K562 (cell line): ENCODE measurements around the gene HES5. TPM values are rescaled to one million over a fixed set of nuclear protein-coding genes. Genes with fewer than 3 reads are reported as not detected.

ENCODE experiments used
- ATF3 ChIP-seq, 2 experiments: fragments of 450-650 bp in 1 of 2; sonication (generic) in 1 of 2; formaldehyde crosslinking in 1 of 2; IDR thresholded peaks in 1 of 2; conservative IDR thresholded peaks in 1 of 2; 2 replicates each; pipeline versions ENCODE4 v1.6.1 to v1.8.1; 2016 to 2023; ENCODE audit warnings: mild to moderate bottlenecking in 2 of 2, moderate library complexity in 2 of 2, inconsistent platforms in 1 of 2, missing genetic modification reagents in 1 of 2
- CBFB ChIP-seq: sonication (generic); formaldehyde crosslinking; IDR thresholded peaks from 2 replicates; pipeline ENCODE4 v1.4.0; 2020; ENCODE audit warnings: mild to moderate bottlenecking, missing genetic modification reagents
- E2F3 ChIP-seq: fragments of 250-450 bp; sonication (Bioruptor Pico); IDR thresholded peaks from 2 replicates; pipeline ENCODE4 v1.4.0; 2020; ENCODE audit warnings: mild to moderate bottlenecking
- ELF2 ChIP-seq: fragments of 250-450 bp; sonication (Bioruptor Pico); IDR thresholded peaks from 2 replicates; pipeline ENCODE4 v1.5.0; 2021; ENCODE audit warnings: mild to moderate bottlenecking
- ETS2 ChIP-seq: IDR thresholded peaks from 2 replicates; pipeline ENCODE4 v1.6.1; 2016; ENCODE audit warnings: borderline replicate concordance, missing genetic modification characterization, mild to moderate bottlenecking, moderate library complexity, missing compliant biosample characterization; ENCODE audit not compliant: poor library complexity, severe bottlenecking
- HNRNPUL1 ChIP-seq: fragments of 200-400 bp; formaldehyde crosslinking; IDR thresholded peaks from 2 replicates; pipeline ENCODE4 v1.6.1; 2017; ENCODE audit warnings: low read length
- MYC ChIP-seq, 2 experiments: fragments of 250-450 bp in 1 of 2; sonication (Bioruptor Pico) in 1 of 2; IDR thresholded peaks; 2 replicates each; pipeline versions ENCODE4 v1.5.1 to v1.6.1; 2012 to 2021; ENCODE audit warnings: low read depth in 2 of 2, borderline replicate concordance in 1 of 2, improper control_type of control experiment in 1 of 2, low read length in 1 of 2, mild to moderate bottlenecking in 1 of 2, moderate library complexity in 1 of 2
- NR4A1 ChIP-seq, 2 experiments: fragments of 250-450 bp in 1 of 2; fragments of 450-650 bp in 1 of 2; sonication (Bioruptor Pico) in 1 of 2; IDR thresholded peaks; 2 replicates each; pipeline versions ENCODE4 v1.4.0 to v1.6.1; 2016 to 2020; ENCODE audit warnings: mild to moderate bottlenecking in 2 of 2, missing compliant biosample characterization in 1 of 2, missing genetic modification characterization in 1 of 2, moderate library complexity in 1 of 2
- PHF8 ChIP-seq: fragments of 200-600 bp; sonication (generic); IDR thresholded peaks from 2 replicates; pipeline ENCODE4 v1.6.1; 2012; ENCODE audit warnings: mixed run types, mild to moderate bottlenecking, inconsistent platforms, low read length, moderate library complexity, borderline replicate concordance
- RNF219 ChIP-seq: fragments of 250-450 bp; sonication (Bioruptor Pico); IDR thresholded peaks from 2 replicates; pipeline ENCODE4 v1.5.0; 2022; ENCODE audit warnings: mild to moderate bottlenecking
- SAFB ChIP-seq: fragments of 200-400 bp; formaldehyde crosslinking; IDR thresholded peaks from 2 replicates; pipeline ENCODE4 v1.6.1; 2017; ENCODE audit warnings: low read depth, low read length, borderline replicate concordance
- TEAD2 ChIP-seq: fragments of 450-650 bp; IDR thresholded peaks from 2 replicates; pipeline ENCODE4 v1.6.1; 2016; ENCODE audit warnings: missing genetic modification characterization, control low read depth, missing compliant biosample characterization
- ZBTB12 ChIP-seq: fragments of 250-450 bp; sonication (Bioruptor Pico); IDR thresholded peaks from 2 replicates; pipeline ENCODE4 v1.4.0; 2020
- ZNF408 ChIP-seq: fragments of 250-450 bp; sonication (Bioruptor Pico); IDR thresholded peaks from 2 replicates; pipeline ENCODE4 v1.4.0; 2020; ENCODE audit warnings: low read depth, mild to moderate bottlenecking, moderate library complexity
- ZNF609 ChIP-seq: sonication (generic); formaldehyde crosslinking; IDR thresholded peaks from 2 replicates; pipeline ENCODE4 v1.8.1; 2023; ENCODE audit warnings: missing genetic modification reagents, mild to moderate bottlenecking, borderline replicate concordance
- polyA plus RNA-seq, 8 experiments: library from polyadenylated mRNA; depleted of rRNA in 4 of 8; stranded (reverse) in 5 of 8; unstranded in 3 of 8; fragments of >200 nt; fragmentation: Nextera tagmentation in 2 of 8; fragmentation: Illumina TruSeq in 1 of 8; extraction: Ambion mirVana in 2 of 8; extraction: Trizol in 1 of 8; gene quantifications; 2 replicates each; pipeline versions ENCODE4 v1.2.1 to v1.2.3, GENCODE V29; 2011 to 2014; ENCODE audit warnings: inconsistent platforms in 1 of 8, missing spikeins in 1 of 8
- total RNA-seq, 7 experiments: library from RNA; depleted of rRNA in 6 of 7; stranded (reverse); fragments of >200 nt in 6 of 7; fragmentation: Illumina TruSeq in 2 of 7; extraction: Trizol in 2 of 7; gene quantifications; 2 replicates each; pipeline versions ENCODE4 v1.2.1 to v1.2.3, GENCODE V29; 2011 to 2021; ENCODE audit warnings: low replicate concordance in 1 of 7

HES5 gene
- total and polyA plus RNA-seq, 9 of the 15 experiments (the other 6 are each of a cell fraction or from before 2014, with no cell fraction given) = not detected

- TF ChIP-seq ZNF609 (CRISPR knock-in tag) (no peak), ATF3 (IDR thresholded peaks at IDR 0.05) (no peak), ATF3 (CRISPR knock-in tag; conservative IDR thresholded peaks at IDR 0.05) (no peak), ZNF408 (CRISPR knock-in tag) (no peak), PHF8 (peak; percentile 40; the same call in 1 of the 2 replicates), ZBTB12 (no peak), E2F3 (no peak), TEAD2 (tag) (no peak), NR4A1 (CRISPR knock-in tag; IDR thresholded peaks at IDR 0.05) (no peak), NR4A1 (tag; IDR thresholded peaks at IDR 0.05) (peak; percentile 92), ETS2 (tag) (no peak), MYC (IDR thresholded peaks at IDR 0.05; ENCODE audit: low read depth, low read length) (peak; percentile 98), MYC (CRISPR knock-in tag; IDR thresholded peaks at IDR 0.05; ENCODE audit: borderline replicate concordance, low read depth) (peak; percentile 90; the same call in 1 of the 2 replicates), HNRNPUL1 (no peak), SAFB (no peak), RNF219 (CRISPR knock-in tag) (no peak), CBFB (CRISPR knock-in tag) (peak; percentile 50; the same call in 1 of the 2 replicates), ELF2 (CRISPR knock-in tag) (no peak)
Observed at GRCh38 chr1:2541619-2542245, 11.7 kb upstream of the HES5 start (continued).
